ENCODE measurements around the gene PTGDS. TPM values are rescaled to one million over a fixed set of nuclear protein-coding genes. Genes with fewer than 3 reads are reported as not detected.
A peak's percentile ranks its signal among the peaks of the same experiment; 100 is the strongest.

The PTGDS gene
- total RNA-seq, 1 experiment from 2014 or later: 2.2 TPM

GRCh38 chr9:136943291-136944211 lies 33.8 kb upstream of the PTGDS start:
- Mint-ChIP-seq H3K4me3 (peak overlapping the region; percentile 67), H3K36me3 (peaks cover 7% of the 10 kb centered on the region; the same call in 1 of the 2 replicates), H3K4me1 (peaks cover 11% of the 10 kb centered on the region), H3K9me3 (no peaks in the 10 kb centered on the region), H3K27ac (no peak overlapping the region), H3K27me3 (ENCODE audit: low read depth) (no peaks in the 10 kb centered on the region)
- DNase-seq (ENCODE audit: low spot score): peak; percentile 49
- POLR2A ChIA-PET: no interaction called here
- CTCF ChIA-PET: interaction anchor here (0.6 to 8.7 kb wide), 14 partner anchors 10 to 216 kb away, joined by 3 to 151 read pairs (median 4); partner anchors contain the start of genes ABCA2, AJM1, LCN8 and NPDC1
- ATAC-seq: peak; percentile 2; the same call in 1 of the 2 replicates
- TF ChIP-seq SMAD3 (CRISPR knock-in tag; IDR thresholded peaks at IDR 0.05; ENCODE audit: borderline replicate concordance) (no peak), ZNF281 (CRISPR knock-in tag; IDR thresholded peaks at IDR 0.05) (no peak), NR3C1 (CRISPR knock-in tag; conservative IDR thresholded peaks at IDR 0.05; ENCODE audit: low read depth) (no peak), RELA (CRISPR knock-in tag; IDR thresholded peaks at IDR 0.05; ENCODE audit: borderline replicate concordance) (no peak), PREB (CRISPR knock-in tag; IDR thresholded peaks at IDR 0.05; ENCODE audit: borderline replicate concordance) (no peak), ZNF121 (CRISPR knock-in tag; IDR thresholded peaks at IDR 0.05) (no peak), CDX4 (CRISPR knock-in tag; IDR thresholded peaks at IDR 0.05; ENCODE audit: borderline replicate concordance) (no peak), ZNF232 (CRISPR knock-in tag; IDR thresholded peaks at IDR 0.05) (no peak), HMGA2 (CRISPR knock-in tag; IDR thresholded peaks at IDR 0.05) (no peak), PRDM15 (CRISPR knock-in tag; IDR thresholded peaks at IDR 0.05) (no peak), USF1 (CRISPR knock-in tag; IDR thresholded peaks at IDR 0.05) (0 out of 2 replicates have a peak, but pooled peaks have one; percentile 14), PRRX2 (CRISPR knock-in tag; IDR thresholded peaks at IDR 0.05) (no peak), FOXK1 (CRISPR knock-in tag; IDR thresholded peaks at IDR 0.05) (no peak), ZSCAN18 (CRISPR knock-in tag; IDR thresholded peaks at IDR 0.05) (no peak), TEAD1 (CRISPR knock-in tag; IDR thresholded peaks at IDR 0.05) (0 out of 2 replicates have a peak, but pooled peaks have one; percentile 42)
- TF ChIP-seq, protein P1, sequence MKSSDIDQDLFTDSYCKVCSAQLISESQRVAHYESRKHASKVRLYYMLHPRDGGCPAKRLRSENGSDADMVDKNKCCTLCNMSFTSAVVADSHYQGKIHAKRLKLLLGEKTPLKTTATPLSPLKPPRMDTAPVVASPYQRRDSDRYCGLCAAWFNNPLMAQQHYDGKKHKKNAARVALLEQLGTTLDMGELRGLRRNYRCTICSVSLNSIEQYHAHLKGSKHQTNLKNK (CRISPR knock-in tag; IDR thresholded peaks at IDR 0.05): no peak
- TF ChIP-seq, protein P2, sequence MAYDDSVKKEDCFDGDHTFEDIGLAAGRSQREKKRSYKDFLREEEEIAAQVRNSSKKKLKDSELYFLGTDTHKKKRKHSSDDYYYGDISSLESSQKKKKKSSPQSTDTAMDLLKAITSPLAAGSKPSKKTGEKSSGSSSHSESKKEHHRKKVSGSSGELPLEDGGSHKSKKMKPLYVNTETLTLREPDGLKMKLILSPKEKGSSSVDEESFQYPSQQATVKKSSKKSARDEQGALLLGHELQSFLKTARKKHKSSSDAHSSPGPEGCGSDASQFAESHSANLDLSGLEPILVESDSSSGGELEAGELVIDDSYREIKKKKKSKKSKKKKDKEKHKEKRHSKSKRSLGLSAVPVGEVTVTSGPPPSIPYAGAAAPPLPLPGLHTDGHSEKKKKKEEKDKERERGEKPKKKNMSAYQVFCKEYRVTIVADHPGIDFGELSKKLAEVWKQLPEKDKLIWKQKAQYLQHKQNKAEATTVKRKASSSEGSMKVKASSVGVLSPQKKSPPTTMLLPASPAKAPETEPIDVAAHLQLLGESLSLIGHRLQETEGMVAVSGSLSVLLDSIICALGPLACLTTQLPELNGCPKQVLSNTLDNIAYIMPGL (CRISPR knock-in tag; IDR thresholded peaks at IDR 0.05): no peak
- TF ChIP-seq, protein P3, sequence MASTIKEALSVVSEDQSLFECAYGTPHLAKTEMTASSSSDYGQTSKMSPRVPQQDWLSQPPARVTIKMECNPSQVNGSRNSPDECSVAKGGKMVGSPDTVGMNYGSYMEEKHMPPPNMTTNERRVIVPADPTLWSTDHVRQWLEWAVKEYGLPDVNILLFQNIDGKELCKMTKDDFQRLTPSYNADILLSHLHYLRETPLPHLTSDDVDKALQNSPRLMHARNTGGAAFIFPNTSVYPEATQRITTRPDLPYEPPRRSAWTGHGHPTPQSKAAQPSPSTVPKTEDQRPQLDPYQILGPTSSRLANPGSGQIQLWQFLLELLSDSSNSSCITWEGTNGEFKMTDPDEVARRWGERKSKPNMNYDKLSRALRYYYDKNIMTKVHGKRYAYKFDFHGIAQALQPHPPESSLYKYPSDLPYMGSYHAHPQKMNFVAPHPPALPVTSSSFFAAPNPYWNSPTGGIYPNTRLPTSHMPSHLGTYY (CRISPR knock-in tag; IDR thresholded peaks at IDR 0.05): no peak
- TF ChIP-seq, protein P4, sequence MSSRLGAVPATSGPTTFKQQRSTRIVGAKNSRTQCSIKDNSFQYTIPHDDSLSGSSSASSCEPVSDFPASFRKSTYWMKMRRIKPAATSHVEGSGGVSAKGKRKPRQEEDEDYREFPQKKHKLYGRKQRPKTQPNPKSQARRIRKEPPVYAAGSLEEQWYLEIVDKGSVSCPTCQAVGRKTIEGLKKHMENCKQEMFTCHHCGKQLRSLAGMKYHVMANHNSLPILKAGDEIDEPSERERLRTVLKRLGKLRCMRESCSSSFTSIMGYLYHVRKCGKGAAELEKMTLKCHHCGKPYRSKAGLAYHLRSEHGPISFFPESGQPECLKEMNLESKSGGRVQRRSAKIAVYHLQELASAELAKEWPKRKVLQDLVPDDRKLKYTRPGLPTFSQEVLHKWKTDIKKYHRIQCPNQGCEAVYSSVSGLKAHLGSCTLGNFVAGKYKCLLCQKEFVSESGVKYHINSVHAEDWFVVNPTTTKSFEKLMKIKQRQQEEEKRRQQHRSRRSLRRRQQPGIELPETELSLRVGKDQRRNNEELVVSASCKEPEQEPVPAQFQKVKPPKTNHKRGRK (CRISPR knock-in tag; IDR thresholded peaks at IDR 0.05; ENCODE audit: borderline replicate concordance): no peak
